ENCODE results near the gene SLC6A3. TPM values are rescaled to one million over a fixed set of nuclear protein-coding genes. Genes with fewer than 3 reads are reported as not detected.

The SLC6A3 gene
- total RNA-seq, 1 experiment from 2014 or later = not detected

DNA sequence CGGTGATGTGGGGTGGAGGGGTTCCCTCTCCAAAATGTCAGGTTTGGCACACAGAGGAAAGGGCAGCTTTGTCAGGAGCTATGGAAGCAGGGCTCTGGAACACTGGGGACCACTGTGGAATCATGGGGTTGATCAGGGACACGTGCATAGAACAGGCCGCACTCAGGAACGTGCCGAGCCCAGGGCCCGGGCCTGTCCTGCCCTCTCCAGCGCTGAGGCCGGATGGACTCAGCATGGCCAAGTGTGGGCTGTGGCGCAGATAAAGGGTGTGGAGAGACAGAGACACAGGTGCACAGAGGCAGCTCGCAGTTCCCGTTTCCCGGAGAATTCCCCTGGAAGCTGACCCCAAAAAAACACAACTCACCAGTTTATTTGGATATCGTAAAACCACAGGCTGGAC lies 37.8 kb upstream of the SLC6A3 start:
- TF ChIP-seq EZH2 (IDR thresholded peaks at IDR 0.05; ENCODE audit: borderline replicate concordance, low read depth, low read length, poor library complexity, severe bottlenecking) = no peak
- TF ChIP-seq, protein P1, sequence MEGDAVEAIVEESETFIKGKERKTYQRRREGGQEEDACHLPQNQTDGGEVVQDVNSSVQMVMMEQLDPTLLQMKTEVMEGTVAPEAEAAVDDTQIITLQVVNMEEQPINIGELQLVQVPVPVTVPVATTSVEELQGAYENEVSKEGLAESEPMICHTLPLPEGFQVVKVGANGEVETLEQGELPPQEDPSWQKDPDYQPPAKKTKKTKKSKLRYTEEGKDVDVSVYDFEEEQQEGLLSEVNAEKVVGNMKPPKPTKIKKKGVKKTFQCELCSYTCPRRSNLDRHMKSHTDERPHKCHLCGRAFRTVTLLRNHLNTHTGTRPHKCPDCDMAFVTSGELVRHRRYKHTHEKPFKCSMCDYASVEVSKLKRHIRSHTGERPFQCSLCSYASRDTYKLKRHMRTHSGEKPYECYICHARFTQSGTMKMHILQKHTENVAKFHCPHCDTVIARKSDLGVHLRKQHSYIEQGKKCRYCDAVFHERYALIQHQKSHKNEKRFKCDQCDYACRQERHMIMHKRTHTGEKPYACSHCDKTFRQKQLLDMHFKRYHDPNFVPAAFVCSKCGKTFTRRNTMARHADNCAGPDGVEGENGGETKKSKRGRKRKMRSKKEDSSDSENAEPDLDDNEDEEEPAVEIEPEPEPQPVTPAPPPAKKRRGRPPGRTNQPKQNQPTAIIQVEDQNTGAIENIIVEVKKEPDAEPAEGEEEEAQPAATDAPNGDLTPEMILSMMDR (conservative IDR thresholded peaks at IDR 0.05; ENCODE audit: low read depth, low read length) = no peak
- H3K4me1 ChIP-seq (ENCODE audit: insufficient read depth, low read length, poor library complexity, severe bottlenecking) = no peaks in the 10 kb centered on the region
- DNase-seq (ENCODE audit: low spot score) = no peak
- no TSS peak for BruUV-seq (replicated peaks)
- no peak overlapping the region for H3K27ac ChIP-seq (ENCODE audit: low read depth, low read length, poor library complexity, severe bottlenecking)
- ChIA-PET CTCF (no interaction called here), POLR2A (ENCODE audit: low non-redundant PET) (no interaction called here)
- no peak overlapping the region for H3K4me3 ChIP-seq (ENCODE audit: low read depth, low read length, poor library complexity, severe bottlenecking)
- no peaks in the 10 kb centered on the region for H3K9me3 ChIP-seq (ENCODE audit: low read depth, low read length, poor library complexity, severe bottlenecking)
- intact Hi-C loops (cut with micrococcal nuclease; ENCODE audit: unreplicated experiment) = no loop called here
- H3K27me3 ChIP-seq (replicated peaks; ENCODE audit: insufficient read depth, low read depth, low read length, poor library complexity) = no peaks in the 10 kb centered on the region
- H3K36me3 ChIP-seq (ENCODE audit: insufficient read depth, low read length, poor library complexity, severe bottlenecking) = peaks cover 32% of the 10 kb centered on the region

DNA sequence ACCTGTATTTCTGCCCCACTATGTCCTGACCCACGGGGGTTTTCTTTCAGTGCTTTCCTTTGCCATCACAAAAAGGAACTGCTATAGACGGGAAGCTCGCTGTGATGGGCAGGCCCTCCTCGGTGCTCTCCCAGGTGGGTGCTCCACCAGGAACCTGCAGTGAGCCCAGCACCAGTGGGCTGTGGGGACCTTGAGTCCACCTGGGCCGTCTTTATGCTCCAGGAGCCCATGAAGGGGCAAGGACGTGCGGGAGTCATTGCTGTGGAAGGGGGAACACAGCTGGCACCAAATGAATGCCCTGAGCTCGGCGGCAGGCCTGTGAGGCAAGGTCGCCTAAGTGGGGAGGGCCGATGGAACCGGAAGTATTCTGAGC lies 36.7 kb upstream of the SLC6A3 start:
- intact Hi-C loops (cut with micrococcal nuclease; ENCODE audit: unreplicated experiment) = no loop called here
- H3K27me3 ChIP-seq (replicated peaks; ENCODE audit: insufficient read depth, low read depth, low read length, poor library complexity) = no peaks in the 10 kb centered on the region
- H3K4me1 ChIP-seq (ENCODE audit: insufficient read depth, low read length, poor library complexity, severe bottlenecking) = no peaks in the 10 kb centered on the region
- H3K9me3 ChIP-seq (ENCODE audit: low read depth, low read length, poor library complexity, severe bottlenecking) = no peaks in the 10 kb centered on the region
- no TSS peak for BruUV-seq (replicated peaks)
- DNase-seq (ENCODE audit: low spot score) = no peak
- ChIA-PET POLR2A (ENCODE audit: low non-redundant PET) (no interaction called here), CTCF (no interaction called here)
- H3K4me3 ChIP-seq (ENCODE audit: low read depth, low read length, poor library complexity, severe bottlenecking) = no peak overlapping the region
- TF ChIP-seq EZH2 (IDR thresholded peaks at IDR 0.05; ENCODE audit: borderline replicate concordance, low read depth, low read length, poor library complexity, severe bottlenecking) = no peak
- TF ChIP-seq, protein P1 (conservative IDR thresholded peaks at IDR 0.05; ENCODE audit: low read depth, low read length) = no peak
- H3K36me3 ChIP-seq (ENCODE audit: insufficient read depth, low read length, poor library complexity, severe bottlenecking) = peaks cover 21% of the 10 kb centered on the region
- H3K27ac ChIP-seq (ENCODE audit: low read depth, low read length, poor library complexity, severe bottlenecking) = no peak overlapping the region

DNA sequence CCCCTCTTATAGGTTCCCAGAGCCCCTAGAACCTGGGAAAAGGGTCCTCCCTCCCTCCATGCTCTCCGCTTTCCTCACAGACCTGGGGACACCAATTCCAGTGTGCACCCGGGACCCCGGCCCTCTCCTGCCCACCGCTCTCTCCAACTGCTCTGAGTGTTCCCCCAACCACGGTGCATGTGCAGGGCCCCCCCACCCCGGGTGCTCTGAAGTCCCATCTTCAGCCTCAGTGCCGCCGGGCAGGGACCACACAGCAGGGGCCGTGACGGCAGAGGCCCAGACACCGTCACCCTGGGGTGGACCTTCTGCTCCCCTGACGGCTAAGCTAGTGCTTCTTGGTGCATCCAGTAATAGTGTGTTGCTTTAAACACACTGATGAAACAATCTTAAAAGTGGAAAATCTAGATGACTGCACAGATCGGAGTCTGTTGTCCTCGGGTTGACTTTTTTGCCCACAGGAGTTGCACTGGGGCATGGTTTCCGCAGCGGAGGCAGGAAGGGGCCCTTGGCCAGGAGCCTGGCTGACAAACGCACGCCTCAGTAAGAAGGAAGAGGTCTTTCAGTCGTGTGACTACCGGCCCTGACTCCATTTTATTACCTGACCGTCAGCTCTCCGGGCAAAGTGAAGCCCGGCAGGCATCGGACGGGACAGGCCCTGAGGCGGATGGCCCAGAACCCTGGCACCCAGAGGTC lies 36.2 kb upstream of the SLC6A3 start:
- Histone ChIP-seq H3K36me3 (ENCODE audit: insufficient read depth, low read length, poor library complexity, severe bottlenecking) (peaks cover 19% of the 10 kb centered on the region), H3K27me3 (replicated peaks; ENCODE audit: insufficient read depth, low read depth, low read length, poor library complexity) (no peaks in the 10 kb centered on the region), H3K4me3 (ENCODE audit: low read depth, low read length, poor library complexity, severe bottlenecking) (no peak overlapping the region), H3K4me1 (ENCODE audit: insufficient read depth, low read length, poor library complexity, severe bottlenecking) (no peaks in the 10 kb centered on the region), H3K27ac (ENCODE audit: low read depth, low read length, poor library complexity, severe bottlenecking) (no peak overlapping the region), H3K9me3 (ENCODE audit: low read depth, low read length, poor library complexity, severe bottlenecking) (no peaks in the 10 kb centered on the region)
- no peak for DNase-seq (ENCODE audit: low spot score)
- intact Hi-C loops (cut with micrococcal nuclease; ENCODE audit: unreplicated experiment) = no loop called here
- POLR2A ChIA-PET (ENCODE audit: low non-redundant PET) = no interaction called here
- BruUV-seq (replicated peaks) = no TSS peak
- TF ChIP-seq, protein P1 (conservative IDR thresholded peaks at IDR 0.05; ENCODE audit: low read depth, low read length) = no peak
- TF ChIP-seq EZH2 (IDR thresholded peaks at IDR 0.05; ENCODE audit: borderline replicate concordance, low read depth, low read length, poor library complexity, severe bottlenecking) = no peak
- CTCF ChIA-PET = no interaction called here
